ENCODE results near the gene QRICH2.

The QRICH2 gene

GRCh38 chr17:76331083-76331482, 23.0 kb upstream of the QRICH2 start:
- no peak for TF ChIP-seq CTCF (IDR thresholded peaks at IDR 0.05; ENCODE audit: poor library complexity, severe bottlenecking)
- no peak for ATAC-seq (ENCODE audit: low read depth)
- no peak for DNase-seq (ENCODE audit: low spot score)
- Histone ChIP-seq H3K27ac (ENCODE audit: poor library complexity, severe bottlenecking) (no peak overlapping the region), H3K9me3 (ENCODE audit: severe bottlenecking) (no peaks in the 10 kb centered on the region), H3K27me3 (ENCODE audit: insufficient read depth, poor library complexity, severe bottlenecking) (no peaks in the 10 kb centered on the region), H3K4me3 (ENCODE audit: severe bottlenecking) (no peak overlapping the region), H3K36me3 (ENCODE audit: low read depth) (peaks cover 64% of the 10 kb centered on the region), H3K4me1 (ENCODE audit: insufficient read depth, poor library complexity, severe bottlenecking) (no peaks in the 10 kb centered on the region)

GRCh38 chr17:76329664-76330063, 21.6 kb upstream of the QRICH2 start:
- H3K27me3 ChIP-seq (ENCODE audit: insufficient read depth, poor library complexity, severe bottlenecking): no peaks in the 10 kb centered on the region
- no peak for TF ChIP-seq CTCF (IDR thresholded peaks at IDR 0.05; ENCODE audit: poor library complexity, severe bottlenecking)
- no peak for DNase-seq (ENCODE audit: low spot score)
- ATAC-seq (ENCODE audit: low read depth): no peak
- no peak overlapping the region for H3K27ac ChIP-seq (ENCODE audit: poor library complexity, severe bottlenecking)
- no peak overlapping the region for H3K4me3 ChIP-seq (ENCODE audit: severe bottlenecking)
- H3K36me3 ChIP-seq (ENCODE audit: low read depth): peaks cover 64% of the 10 kb centered on the region
- H3K9me3 ChIP-seq (ENCODE audit: severe bottlenecking): no peaks in the 10 kb centered on the region
- no peaks in the 10 kb centered on the region for H3K4me1 ChIP-seq (ENCODE audit: insufficient read depth, poor library complexity, severe bottlenecking)

- no peak for TF ChIP-seq CTCF (IDR thresholded peaks at IDR 0.05; ENCODE audit: poor library complexity, severe bottlenecking)
- Histone ChIP-seq H3K27ac (ENCODE audit: poor library complexity, severe bottlenecking) (no peak overlapping the region), H3K36me3 (ENCODE audit: low read depth) (peaks cover 64% of the 10 kb centered on the region)
Observed at GRCh38 chr17:76327696-76328095, 19.6 kb upstream of the QRICH2 start.

GRCh38 chr17:76326306-76326705, 18.2 kb upstream of the QRICH2 start:
- DNase-seq (ENCODE audit: low spot score): no peak
- no peak for ATAC-seq (ENCODE audit: low read depth)
- Histone ChIP-seq H3K36me3 (ENCODE audit: low read depth) (peaks cover 60% of the 10 kb centered on the region), H3K4me3 (ENCODE audit: severe bottlenecking) (no peak overlapping the region), H3K27ac (ENCODE audit: poor library complexity, severe bottlenecking) (no peak overlapping the region), H3K4me1 (ENCODE audit: insufficient read depth, poor library complexity, severe bottlenecking) (no peaks in the 10 kb centered on the region), H3K27me3 (ENCODE audit: insufficient read depth, poor library complexity, severe bottlenecking) (no peaks in the 10 kb centered on the region), H3K9me3 (ENCODE audit: severe bottlenecking) (no peaks in the 10 kb centered on the region)
- no peak for TF ChIP-seq CTCF (IDR thresholded peaks at IDR 0.05; ENCODE audit: poor library complexity, severe bottlenecking)

More at GRCh38 chr17:76327696-76328095, 19.6 kb upstream of the QRICH2 start:
- no peak for ATAC-seq (ENCODE audit: low read depth)
- Histone ChIP-seq H3K4me3 (ENCODE audit: severe bottlenecking) (no peak overlapping the region), H3K27me3 (ENCODE audit: insufficient read depth, poor library complexity, severe bottlenecking) (no peaks in the 10 kb centered on the region), H3K4me1 (ENCODE audit: insufficient read depth, poor library complexity, severe bottlenecking) (no peaks in the 10 kb centered on the region), H3K9me3 (ENCODE audit: severe bottlenecking) (no peaks in the 10 kb centered on the region)
- no peak for DNase-seq (ENCODE audit: low spot score)

GRCh38 chr17:76318586-76318985, 10.5 kb upstream of the QRICH2 start:
- Histone ChIP-seq H3K4me3 (ENCODE audit: severe bottlenecking) (no peak overlapping the region), H3K36me3 (ENCODE audit: low read depth) (peaks cover 34% of the 10 kb centered on the region), H3K9me3 (ENCODE audit: severe bottlenecking) (no peaks in the 10 kb centered on the region), H3K27ac (ENCODE audit: poor library complexity, severe bottlenecking) (no peak overlapping the region), H3K4me1 (ENCODE audit: insufficient read depth, poor library complexity, severe bottlenecking) (no peaks in the 10 kb centered on the region), H3K27me3 (ENCODE audit: insufficient read depth, poor library complexity, severe bottlenecking) (no peaks in the 10 kb centered on the region)
- DNase-seq (ENCODE audit: low spot score): no peak
- ATAC-seq (ENCODE audit: low read depth): no peak
- no peak for TF ChIP-seq CTCF (IDR thresholded peaks at IDR 0.05; ENCODE audit: poor library complexity, severe bottlenecking)
